Suprapubic skin (tissue), 4 donors: Measurements from ENCODE around the gene PXMP4.

Experiments
- CTCF ChIP-seq, 2 donors: fragments of 200-600 bp in 1 of 2; fragments of 450-650 bp in 1 of 2; sonication (generic) in 1 of 2; IDR thresholded peaks; one replicate each; pipeline ENCODE4 v1.5.1; 2016 to 2019; ENCODE audit warnings: antibody characterized with exemption in 2 of 2, mild to moderate bottlenecking in 1 of 2, moderate library complexity in 1 of 2
- EP300 ChIP-seq: sonication (generic); formaldehyde crosslinking; IDR thresholded peaks from one replicate; pipeline ENCODE4 v1.6.1; 2017; ENCODE audit warnings: antibody characterized with exemption
- POLR2A ChIP-seq, 2 donors: fragments of 450-650 bp; IDR thresholded peaks; one replicate each; pipeline ENCODE4 v1.6.1; 2017; ENCODE audit warnings: antibody characterized with exemption in 2 of 2, mild to moderate bottlenecking in 2 of 2, moderate library complexity in 2 of 2
- POLR2AphosphoS5 ChIP-seq, 3 donors: sonication (generic); formaldehyde crosslinking; IDR thresholded peaks; one replicate each; pipeline ENCODE4 v1.6.1; 2017; ENCODE audit warnings: antibody characterized with exemption in 3 of 3

GRCh38 chr20:33657704-33658095 is 62.4 kb downstream of the PXMP4 start:
- TF ChIP-seq POLR2AphosphoS5 (IDR thresholded peaks at IDR 0.05): no peak
- no peak for TF ChIP-seq CTCF (IDR thresholded peaks at IDR 0.05)
- TF ChIP-seq POLR2A (IDR thresholded peaks at IDR 0.05): no peak
- TF ChIP-seq EP300: no peak
